H1 (cell line): Measurements from ENCODE around the gene PRODH2. TPM values are rescaled to one million over a fixed set of nuclear protein-coding genes. Genes with fewer than 3 reads are reported as not detected.

Experiments used
- KDM5A ChIP-seq: fragments of 200-600 bp; IDR thresholded peaks from 2 replicates; pipeline ENCODE4 v1.7.1; 2012; ENCODE audit warnings: mild to moderate bottlenecking, low read length, inconsistent platforms, mixed read lengths
- SAP30 ChIP-seq: fragments of 300-600 bp; sonication (generic); IDR thresholded peaks from 2 replicates; pipeline ENCODE4 v1.7.1; 2012; ENCODE audit warnings: low read length, moderate library complexity, mild to moderate bottlenecking, inconsistent platforms; ENCODE audit not compliant: insufficient read depth, insufficient replicate concordance
- polyA plus RNA-seq, 7 experiments: library from polyadenylated mRNA; depleted of rRNA in 3 of 7; stranded (reverse) in 5 of 7; unstranded in 2 of 7; fragments of >200 nt in 5 of 7; fragments of 200-250 nt in 2 of 7; gene quantifications; 1 replicate in 5 of 7; 2 replicates in 1 of 7; 4 replicates in 1 of 7; pipeline versions ENCODE4 v1.2.1 to v1.2.3, GENCODE V29; 2011 to 2013; ENCODE audit warnings: missing spikeins in 2 of 7, mixed read lengths in 2 of 7
- total RNA-seq: library from RNA; stranded (reverse); fragmentation: NEBNext Ultra II Directional; extraction: Animal tissue kit (Norgen Biotek cat#: 25700); gene quantifications from 2 replicates; pipeline ENCODE4 v1.2.1, GENCODE V29; 2021

Gene PRODH2
- total and polyA plus RNA-seq, 2 of the 8 experiments (the other 6 are each of a cell fraction or from before 2014, with no cell fraction given), result not detected

DNA sequence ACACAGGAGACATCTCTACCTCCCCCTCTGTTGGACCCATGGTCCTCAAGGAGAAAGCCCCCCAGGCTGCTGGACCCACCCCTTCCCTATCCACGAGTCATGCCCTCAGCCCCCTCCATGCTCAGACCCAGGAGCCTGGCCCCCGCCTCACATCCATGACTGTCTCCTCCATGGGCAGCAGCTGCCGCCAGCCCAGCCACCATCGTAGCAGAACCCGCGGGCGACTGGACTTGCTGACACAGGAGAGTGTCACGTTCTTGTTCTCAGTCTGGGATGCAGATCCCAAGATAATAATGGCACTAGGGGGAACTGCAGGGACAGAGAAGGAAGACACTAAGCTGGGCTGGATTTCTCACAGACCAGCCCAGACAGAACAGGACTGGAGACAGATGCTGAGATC lies 35.8 kb upstream of the PRODH2 start (continued):
- TF ChIP-seq SAP30, result no peak
- no peak for TF ChIP-seq KDM5A
